ENCODE results near the gene RHOD. TPM values are rescaled to one million over a fixed set of nuclear protein-coding genes. Genes with fewer than 3 reads are reported as not detected.

Gene RHOD
- total and polyA plus RNA-seq, 9 of the 15 experiments (the other 6 are each of a cell fraction or from before 2014, with no cell fraction given) = not detected

GRCh38 chr11:67014343-67014742 lies 42.3 kb upstream of the RHOD start:
- CTCF ChIA-PET (ENCODE audit: low intra/inter-chr PET ratio) = no interaction called here
- no peak overlapping the region for H3K27ac ChIP-seq (ENCODE audit: extremely low read depth, low read depth, low read length)
- no peak for DNase-seq (ENCODE audit: extremely low read depth in 1 of 4, low spot score in 3 of 4)
- in situ Hi-C loops (cut with MboI) = no loop called here
- H3K27me3 ChIP-seq (ENCODE audit: control insufficient read depth in 2 of 2, insufficient read depth in 2 of 2, low read length in 2 of 2) = peaks cover 0 to 5% of the 10 kb centered on the region in 2 experiments; a peak in 1 of 5 replicates
- H2AFZ ChIP-seq (ENCODE audit: low read depth, low read length) = no peak overlapping the region
- intact Hi-C loops (cut with micrococcal nuclease) = no loop called here
- H3K4me3 ChIP-seq = no peak overlapping the region
- H3K4me1 ChIP-seq (replicated peaks in 1 of 2; ENCODE audit: control insufficient read depth in 2 of 2, insufficient read depth in 2 of 2, low read length in 2 of 2) = peaks cover 0 to 9% of the 10 kb centered on the region in 2 experiments; a peak in 1 of 5 replicates
- TF ChIP-seq EWSR1 (IDR thresholded peaks at IDR 0.05; ENCODE audit: borderline replicate concordance, low read depth, partially characterized antibody) (no peak), ZNF79 (CRISPR knock-in tag; IDR thresholded peaks at IDR 0.05; ENCODE audit: low read depth) (no peak), ZNF354B (CRISPR knock-in tag; IDR thresholded peaks at IDR 0.05) (no peak), ZNF57 (CRISPR knock-in tag; IDR thresholded peaks at IDR 0.05) (no peak), TRIM28 (IDR thresholded peaks at IDR 0.05) (no peak), CBX8 (IDR thresholded peaks at IDR 0.05; ENCODE audit: borderline replicate concordance, extremely low read depth, low read depth, low read length, poor library complexity, severe bottlenecking) (no peak), POLR2AphosphoS2 (IDR thresholded peaks at IDR 0.05; ENCODE audit: low read length) (no peak), ESRRA (IDR thresholded peaks at IDR 0.05; ENCODE audit: borderline replicate concordance, low read depth) (no peak), ZNF699 (CRISPR knock-in tag; IDR thresholded peaks at IDR 0.05; ENCODE audit: insufficient replicate concordance) (no peak), NRF1 (conservative IDR thresholded peaks at IDR 0.05 in 1 of 2, IDR thresholded peaks at IDR 0.05 in 1 of 2) (no peak)
- TF ChIP-seq, protein P1, sequence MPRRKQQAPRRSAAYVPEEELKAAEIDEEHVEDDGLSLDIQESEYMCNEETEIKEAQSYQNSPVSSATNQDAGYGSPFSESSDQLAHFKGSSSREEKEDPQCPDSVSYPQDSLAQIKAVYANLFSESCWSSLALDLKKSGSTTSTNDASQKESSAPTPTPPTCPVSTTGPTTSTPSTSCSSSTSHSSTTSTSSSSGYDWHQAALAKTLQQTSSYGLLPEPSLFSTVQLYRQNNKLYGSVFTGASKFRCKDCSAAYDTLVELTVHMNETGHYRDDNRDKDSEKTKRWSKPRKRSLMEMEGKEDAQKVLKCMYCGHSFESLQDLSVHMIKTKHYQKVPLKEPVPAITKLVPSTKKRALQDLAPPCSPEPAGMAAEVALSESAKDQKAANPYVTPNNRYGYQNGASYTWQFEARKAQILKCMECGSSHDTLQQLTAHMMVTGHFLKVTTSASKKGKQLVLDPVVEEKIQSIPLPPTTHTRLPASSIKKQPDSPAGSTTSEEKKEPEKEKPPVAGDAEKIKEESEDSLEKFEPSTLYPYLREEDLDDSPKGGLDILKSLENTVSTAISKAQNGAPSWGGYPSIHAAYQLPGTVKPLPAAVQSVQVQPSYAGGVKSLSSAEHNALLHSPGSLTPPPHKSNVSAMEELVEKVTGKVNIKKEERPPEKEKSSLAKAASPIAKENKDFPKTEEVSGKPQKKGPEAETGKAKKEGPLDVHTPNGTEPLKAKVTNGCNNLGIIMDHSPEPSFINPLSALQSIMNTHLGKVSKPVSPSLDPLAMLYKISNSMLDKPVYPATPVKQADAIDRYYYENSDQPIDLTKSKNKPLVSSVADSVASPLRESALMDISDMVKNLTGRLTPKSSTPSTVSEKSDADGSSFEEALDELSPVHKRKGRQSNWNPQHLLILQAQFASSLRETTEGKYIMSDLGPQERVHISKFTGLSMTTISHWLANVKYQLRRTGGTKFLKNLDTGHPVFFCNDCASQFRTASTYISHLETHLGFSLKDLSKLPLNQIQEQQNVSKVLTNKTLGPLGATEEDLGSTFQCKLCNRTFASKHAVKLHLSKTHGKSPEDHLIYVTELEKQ (CRISPR knock-in tag; IDR thresholded peaks at IDR 0.05) = no peak
- TF ChIP-seq, protein P2, sequence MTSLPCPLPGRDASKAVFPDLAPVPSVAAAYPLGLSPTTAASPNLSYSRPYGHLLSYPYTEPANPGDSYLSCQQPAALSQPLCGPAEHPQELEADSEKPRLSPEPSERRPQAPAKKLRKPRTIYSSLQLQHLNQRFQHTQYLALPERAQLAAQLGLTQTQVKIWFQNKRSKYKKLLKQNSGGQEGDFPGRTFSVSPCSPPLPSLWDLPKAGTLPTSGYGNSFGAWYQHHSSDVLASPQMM (CRISPR knock-in tag; IDR thresholded peaks at IDR 0.05) = no peak
- peak overlapping the region in 1 of 2 experiments; percentile 68; a peak in 2 of 4 replicates for H3K9ac ChIP-seq (ENCODE audit: insufficient read depth in 1 of 2, low read depth in 2 of 2, low read length in 2 of 2)
- no TSS peak for BruUV-seq (replicated peaks)
- H3K36me3 ChIP-seq (ENCODE audit: control insufficient read depth, insufficient read depth, low read length) = no peaks in the 10 kb centered on the region
- H3K4me2 ChIP-seq (ENCODE audit: insufficient read depth, low read length) = no peak overlapping the region
- H4K20me1 ChIP-seq (replicated peaks; ENCODE audit: control insufficient read depth, insufficient read depth, low read length) = no peaks in the 10 kb centered on the region
- no peak for ATAC-seq
- 61% methylated on average over 7 of the region's 7 CpGs for WGBS (ENCODE audit: insufficient coverage, low coverage, missing lambda C conversion rate)
- POLR2A ChIA-PET = interaction anchor here (0.5 to 1.9 kb wide), 2 partner anchors 13 to 294 kb away, joined by 3 to 6 read pairs; no protein-coding TSS in a partner anchor
- no peaks in the 10 kb centered on the region for H3K9me3 ChIP-seq (replicated peaks; ENCODE audit: control insufficient read depth, insufficient read depth, low read depth, low read length)
- no peaks in the 10 kb centered on the region for H3K79me2 ChIP-seq (ENCODE audit: control insufficient read depth, insufficient read depth, low read length)
- FAIRE-seq = no peak
- H3K9me1 ChIP-seq (ENCODE audit: control insufficient read depth, insufficient read depth, low read length) = no peaks in the 10 kb centered on the region

Data from K562 (cell line).